Renal cortical epithelial cell (primary cell): Measurements from ENCODE around the gene C11orf68. TPM values are rescaled to one million over a fixed set of nuclear protein-coding genes. Genes with fewer than 3 reads are reported as not detected.

Experiments
- DNase-seq: peaks from one replicate; pipeline ENCODE4 v3.0.0-alpha.2; 2011; ENCODE audit warnings: low read depth
- total RNA-seq: library from RNA; depleted of rRNA; stranded (reverse); fragments of >200 nt; gene quantifications from 2 replicates; pipeline ENCODE4 v1.2.3, GENCODE V29; 2014

The C11orf68 gene
- total RNA-seq, 1 donor from 2014 or later = 15.7 TPM

DNA sequence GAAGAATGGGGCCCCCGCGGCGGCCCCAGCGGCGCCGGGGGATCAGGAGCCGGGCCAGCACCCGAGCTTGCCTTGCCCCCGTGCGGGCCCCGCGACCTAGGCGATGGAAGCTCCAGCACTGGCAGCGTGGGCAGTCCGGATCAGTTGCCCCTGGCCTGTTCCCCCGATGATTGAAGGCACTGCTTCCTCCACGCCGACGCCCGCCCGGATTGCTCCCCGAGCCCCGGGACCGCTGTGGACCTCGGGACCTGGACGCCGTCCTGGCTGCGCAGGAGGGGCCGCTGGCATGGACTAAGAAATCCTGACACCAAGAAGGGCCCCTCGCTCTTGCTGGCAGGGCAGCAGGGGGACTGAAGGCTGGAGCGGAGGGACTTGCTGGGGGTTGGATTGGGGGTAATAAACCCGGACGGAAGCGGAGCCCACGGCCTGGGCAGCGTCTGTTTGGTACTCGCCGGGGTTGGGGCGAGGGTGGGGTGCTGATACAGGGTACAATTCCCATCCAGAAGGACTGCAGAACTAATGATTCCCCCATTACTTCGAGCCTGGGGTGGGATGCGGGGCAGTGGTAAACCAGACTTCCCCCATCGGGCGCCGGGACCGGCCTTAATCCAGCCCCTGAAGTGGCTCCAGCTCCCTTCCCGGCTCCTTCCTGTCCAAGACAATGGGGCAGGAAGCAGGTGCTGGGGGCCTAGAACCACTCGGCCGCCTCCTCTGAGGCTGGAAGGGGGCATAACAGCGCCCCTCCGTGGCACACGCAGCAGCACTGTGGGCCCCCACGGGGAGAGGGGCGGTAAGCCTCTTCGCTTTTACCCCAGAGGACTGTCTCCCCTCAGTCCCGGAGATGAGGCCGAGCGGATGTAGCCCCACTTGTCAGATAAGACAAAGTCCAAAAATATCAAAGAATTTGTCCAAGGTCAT lies 27.4 kb downstream of the C11orf68 start:
- DNase-seq = no peak

GRCh38 chr11:65890324-65891218 lies 28.3 kb downstream of the C11orf68 start, which contains the start of gene CCDC85B:
Gene CCDC85B, plus strand, starts transcription at chr11:65890673. Its CDS starts 111 bp downstream, at chr11:65890784.
- peak; percentile 81 for DNase-seq

DNA sequence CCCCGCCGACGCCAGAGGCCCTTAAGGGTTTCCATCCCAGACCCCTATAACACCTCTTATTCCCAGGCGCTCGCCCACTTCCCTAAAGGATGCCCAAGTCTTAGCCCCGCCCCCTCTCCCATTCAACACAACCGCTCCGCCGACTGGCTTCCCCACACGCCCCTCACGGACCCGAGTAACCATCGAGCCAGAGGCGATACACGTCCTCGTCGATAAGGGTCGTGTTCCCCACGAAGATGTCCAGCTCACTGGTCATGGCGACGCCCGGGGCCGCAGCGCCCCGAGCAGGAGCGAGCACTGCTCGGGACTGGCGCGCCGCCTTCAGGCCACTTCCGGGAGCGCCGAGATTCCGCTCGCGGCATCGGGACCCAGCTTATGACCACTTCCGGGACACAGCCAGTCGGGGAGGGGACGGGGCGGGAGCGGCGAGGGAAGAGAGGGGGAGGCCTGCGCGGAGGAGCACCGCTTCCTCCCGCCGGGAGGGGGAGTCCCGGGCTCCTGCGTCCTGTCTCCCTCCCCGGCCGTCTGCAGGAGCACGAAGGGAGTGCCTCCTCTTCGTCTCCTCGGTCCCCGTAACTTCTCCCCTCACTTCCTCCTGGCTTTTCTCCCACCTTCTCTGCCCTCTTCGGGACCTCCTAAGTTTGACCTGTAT lies 30.6 kb downstream of the C11orf68 start, which contains the start of gene FIBP:
FIBP (minus strand) TSS at position 309 of the 652 bp plus-strand sequence; CDS start at position 256, 53 bp downstream.
- DNase-seq = peak; percentile 85

DNA sequence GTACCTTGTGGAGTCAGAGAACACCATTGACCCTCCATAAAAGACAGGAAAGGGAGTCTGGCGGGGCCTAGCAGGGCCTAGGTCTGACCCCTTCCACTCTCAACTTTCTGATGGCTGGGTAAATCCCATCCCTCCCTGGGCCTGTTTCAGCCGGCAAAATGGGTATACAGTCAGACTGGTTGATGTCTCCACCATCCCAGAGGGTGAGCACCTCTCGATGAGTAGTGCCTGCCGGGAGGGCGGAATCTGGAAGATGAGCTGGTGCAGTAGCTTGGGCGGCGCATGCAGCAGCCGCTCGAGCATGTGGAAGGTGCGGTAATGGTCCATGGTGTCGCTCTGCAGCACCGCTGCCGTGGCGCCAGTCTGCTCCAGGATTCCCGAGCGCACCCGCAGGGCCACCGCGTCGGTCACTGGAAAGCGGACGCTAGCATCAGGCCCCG lies 31.1 kb downstream of the C11orf68 start:
- no peak for DNase-seq

DNA sequence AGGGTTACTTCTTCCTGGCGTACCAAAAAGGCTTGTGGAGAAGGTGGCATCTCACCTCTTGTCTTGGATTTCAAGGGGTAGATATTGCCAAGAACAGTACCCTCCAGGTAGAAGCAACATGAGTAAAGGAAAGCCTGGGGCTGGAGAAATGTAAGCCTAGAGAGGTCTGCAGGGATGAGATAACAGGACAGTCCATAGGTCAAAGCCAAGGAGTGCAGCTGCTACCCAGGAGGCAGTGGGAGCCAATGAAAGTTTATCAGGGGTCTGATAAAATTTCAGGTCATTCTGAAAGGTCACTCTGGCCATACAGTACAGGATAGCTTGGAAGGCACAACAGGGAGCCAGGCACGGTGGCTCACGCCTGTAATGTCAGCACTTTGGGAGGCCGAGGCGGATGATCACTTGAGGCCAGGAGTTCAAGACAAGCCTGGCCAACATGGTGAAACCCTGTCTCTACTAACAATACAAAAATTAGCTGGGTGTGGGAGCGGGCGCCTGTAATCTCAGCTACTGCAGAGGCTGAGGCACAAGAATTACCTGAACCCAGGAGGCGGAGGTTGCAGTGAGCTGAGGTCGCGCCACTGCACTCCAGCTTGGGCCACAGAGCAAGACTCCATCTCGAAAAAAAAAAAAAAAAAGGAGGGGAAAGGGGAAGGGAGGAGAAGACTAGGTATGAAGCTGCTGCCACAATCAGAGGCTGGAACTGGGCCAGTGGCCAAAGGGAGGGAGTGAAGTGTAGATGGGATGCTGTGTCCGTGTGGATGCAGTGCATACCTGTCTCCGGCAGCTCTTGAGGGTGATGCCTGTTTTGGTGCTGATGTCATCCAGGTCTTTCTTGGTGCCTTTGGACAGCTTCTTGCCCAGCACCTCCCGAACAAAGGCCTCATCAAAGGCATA lies 31.8 kb downstream of the C11orf68 start:
- no peak for DNase-seq

DNA sequence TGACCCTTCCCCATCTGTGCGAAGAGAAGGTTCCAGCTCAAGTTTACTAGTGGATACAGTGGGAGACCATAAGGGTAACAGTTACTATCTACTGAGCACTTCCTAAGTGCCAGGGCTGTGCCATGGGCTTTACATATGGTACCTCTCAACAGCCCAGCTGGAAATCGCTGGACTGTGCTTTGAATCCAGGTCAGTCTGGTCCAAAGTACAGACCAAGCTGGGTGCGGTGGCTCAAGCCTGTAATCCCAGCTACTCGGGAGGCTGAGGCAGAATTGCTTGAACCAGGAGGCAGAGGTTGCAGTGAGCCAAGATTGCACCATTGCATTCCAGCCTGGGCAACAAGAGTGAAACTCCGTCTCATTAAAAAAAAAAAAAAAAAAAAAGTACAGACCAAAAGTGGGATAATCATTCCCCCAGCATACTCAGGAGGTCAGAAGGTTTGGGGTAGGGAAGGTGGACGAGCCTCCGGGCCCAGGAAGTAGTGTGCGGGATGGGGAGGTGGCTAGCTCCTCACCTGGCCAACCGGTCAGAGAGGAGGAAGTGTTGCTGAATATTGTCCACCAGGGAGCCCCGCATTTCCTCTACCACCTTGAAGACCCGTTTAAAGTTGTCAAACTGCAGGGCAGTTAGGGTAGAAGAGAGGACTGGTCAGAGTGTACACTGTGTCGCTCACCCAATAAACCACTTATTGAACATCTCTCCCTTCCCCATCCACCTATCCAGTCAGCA lies 32.9 kb downstream of the C11orf68 start:
- no peak for DNase-seq

GRCh38 chr11:65885231-65885630 lies 33.6 kb downstream of the C11orf68 start:
- no peak for DNase-seq

GRCh38 chr11:65884716-65885092 lies 34.2 kb downstream of the C11orf68 start:
- DNase-seq = peak; percentile 50

DNA sequence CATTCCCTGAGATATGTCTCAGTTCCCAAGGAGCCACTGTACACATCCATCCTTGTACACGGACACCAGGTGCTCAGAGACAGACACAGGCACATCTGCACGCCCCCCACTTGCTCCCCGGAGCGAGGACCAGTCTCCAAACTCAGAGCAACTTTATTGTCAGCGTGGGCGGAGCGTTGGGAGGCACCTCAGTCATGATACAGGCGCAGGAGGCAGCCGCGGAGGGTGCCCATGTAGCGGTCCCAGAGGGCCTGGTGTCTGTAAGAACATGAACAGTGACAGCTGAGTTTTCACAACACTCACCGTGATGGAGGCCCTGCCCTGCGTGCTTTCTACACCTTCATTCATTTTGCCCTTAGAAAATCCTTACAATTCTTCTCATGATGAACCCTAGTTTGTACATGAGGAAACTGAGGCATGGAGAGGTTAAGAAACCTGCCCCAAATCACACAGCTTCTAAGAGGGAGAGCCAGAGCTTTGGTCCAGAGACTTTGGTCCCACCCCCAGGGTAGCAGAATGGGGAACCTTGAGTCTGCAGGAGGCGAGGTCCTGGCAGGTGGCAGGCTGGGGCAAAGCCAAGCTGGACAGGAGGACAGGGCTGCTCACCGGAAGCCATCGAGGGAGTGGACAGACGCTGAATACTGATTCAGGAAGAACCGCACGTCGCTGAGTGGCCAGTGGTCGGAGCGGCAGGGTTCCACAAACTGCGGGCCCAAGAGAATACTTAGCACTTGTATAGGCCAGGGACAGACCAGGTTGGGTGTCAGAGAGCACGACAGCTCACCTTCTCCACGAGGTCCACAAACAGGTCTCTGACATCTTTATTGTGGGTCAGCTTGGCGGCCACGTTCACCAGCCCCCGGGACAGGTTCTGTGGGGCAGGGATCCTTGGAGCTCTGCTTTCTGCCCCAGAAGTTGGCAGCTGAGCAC lies 34.8 kb downstream of the C11orf68 start:
- DNase-seq = no peak

GRCh38 chr11:65883058-65883761 lies 35.7 kb downstream of the C11orf68 start:
- DNase-seq = no peak

- no peak for DNase-seq
Measured at GRCh38 chr11:65882120-65883057, 36.5 kb downstream of the C11orf68 start.

GRCh38 chr11:65880844-65881421 lies 37.9 kb downstream of the C11orf68 start:
- no peak for DNase-seq

DNA sequence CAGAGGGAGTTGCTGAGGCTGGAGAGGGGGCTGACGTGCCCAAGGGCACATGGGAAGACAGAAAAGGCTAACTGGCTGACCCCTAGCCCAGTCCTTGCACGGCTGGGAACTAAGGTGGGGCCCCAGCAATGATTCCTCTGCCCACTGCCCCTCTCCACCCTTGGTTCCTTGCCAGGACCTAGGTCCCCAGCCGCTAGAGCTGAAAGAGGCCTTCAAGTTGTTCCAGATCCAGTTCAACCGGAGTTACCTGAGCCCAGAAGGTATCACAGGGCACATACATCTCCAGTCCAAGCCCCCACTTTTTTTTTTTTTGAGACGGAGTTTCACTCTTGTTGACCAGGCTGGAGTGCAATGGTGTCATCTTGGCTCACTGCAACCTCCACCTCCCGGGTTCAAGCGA lies 38.8 kb downstream of the C11orf68 start:
- DNase-seq = no peak

DNA sequence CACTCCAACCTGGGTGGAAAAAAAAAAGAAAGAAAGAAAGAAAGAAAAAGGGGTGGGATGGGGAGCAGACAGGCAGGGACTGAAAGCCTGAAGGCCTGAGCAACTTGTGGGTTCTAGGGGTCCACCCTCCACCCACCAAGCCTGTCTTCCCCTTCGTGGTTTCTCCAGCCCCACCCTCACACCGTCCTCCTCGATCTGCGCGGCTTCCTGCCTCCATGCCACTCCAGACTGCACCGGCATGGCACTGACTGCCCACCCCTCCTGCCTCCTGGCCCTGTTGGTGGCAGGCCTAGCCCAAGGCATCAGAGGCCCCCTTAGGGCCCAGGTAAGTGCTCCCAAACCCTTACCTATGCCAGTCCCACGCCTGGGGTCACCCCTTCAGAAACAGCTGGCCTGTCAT lies 39.2 kb downstream of the C11orf68 start, which contains the start of gene CTSW:
CTSW (plus strand) TSS at position 221 of the 400 bp plus-strand sequence; CDS start at position 239, 18 bp downstream.
- no peak for DNase-seq

DNA sequence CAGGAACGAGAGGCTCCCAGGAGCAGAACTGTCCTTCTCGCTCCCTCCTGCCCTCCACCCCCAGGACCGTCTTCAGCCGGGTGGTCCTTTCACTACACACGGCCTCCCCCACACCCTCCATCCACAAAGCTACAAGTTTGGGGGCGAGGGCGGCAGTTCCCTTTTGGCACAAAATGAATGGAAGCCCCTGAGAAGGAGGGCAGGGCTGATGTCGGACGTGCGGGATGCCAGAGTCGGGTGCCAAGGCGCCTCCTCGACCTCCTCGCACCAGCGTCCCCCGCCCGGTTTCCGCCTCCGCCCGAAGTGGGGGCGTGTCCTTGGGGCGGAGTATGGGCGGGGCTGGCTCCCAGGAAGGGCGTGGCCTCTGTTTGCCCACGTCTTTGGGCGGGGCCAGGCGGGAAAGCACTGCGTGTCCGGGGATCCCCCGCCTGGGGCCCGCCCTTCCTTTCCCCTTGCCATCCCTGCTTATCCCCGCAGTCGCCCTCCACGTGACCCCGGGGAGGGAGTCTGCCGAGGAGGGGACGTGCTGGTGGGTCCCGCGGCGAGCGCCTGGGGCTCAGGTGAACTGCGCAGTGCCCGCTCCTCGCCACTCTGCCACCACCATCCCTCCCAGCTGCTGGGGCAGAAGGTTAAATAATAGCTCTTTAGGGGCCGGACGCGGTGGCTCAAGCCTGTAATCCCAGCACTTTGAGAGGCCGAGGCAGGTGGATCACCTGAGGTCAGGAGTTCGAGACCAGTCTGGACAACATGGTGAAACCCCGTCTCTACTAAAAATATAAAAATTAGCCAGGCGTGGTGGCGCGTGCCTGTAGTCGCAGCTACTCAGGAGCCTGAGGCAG lies 45.3 kb downstream of the C11orf68 start:
- DNase-seq = peak; percentile 72
